GM19099 (cell line): ENCODE measurements around the gene EEFSEC.

Experiments used
- POLR2A ChIP-seq: IDR thresholded peaks from 3 replicates; pipeline ENCODE4 v1.6.1; 2011; ENCODE audit warnings: low read depth; ENCODE audit not compliant: insufficient read length; ENCODE audit errors: extremely low read depth

Gene EEFSEC

DNA sequence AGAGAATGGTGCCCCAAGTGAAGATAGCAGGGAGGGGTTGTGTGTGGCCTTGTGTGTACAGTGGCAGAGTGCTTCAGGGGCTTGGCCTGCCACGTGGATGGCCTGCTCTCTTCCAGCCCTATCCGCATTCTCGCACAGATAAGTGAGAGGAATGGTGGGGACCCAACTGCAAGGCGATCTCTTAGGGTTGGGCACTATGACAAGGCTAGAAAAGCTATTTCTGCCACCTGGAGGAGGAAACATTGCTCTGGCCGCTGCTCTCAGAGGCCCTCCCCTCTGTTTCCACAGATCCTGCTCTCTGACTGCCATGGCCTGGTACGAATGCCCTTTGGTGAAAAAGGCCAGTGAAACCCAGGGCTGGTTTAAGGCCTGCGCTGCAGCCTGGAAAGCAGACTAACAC, 20.6 kb downstream of the EEFSEC start:
- no peak for TF ChIP-seq POLR2A

DNA sequence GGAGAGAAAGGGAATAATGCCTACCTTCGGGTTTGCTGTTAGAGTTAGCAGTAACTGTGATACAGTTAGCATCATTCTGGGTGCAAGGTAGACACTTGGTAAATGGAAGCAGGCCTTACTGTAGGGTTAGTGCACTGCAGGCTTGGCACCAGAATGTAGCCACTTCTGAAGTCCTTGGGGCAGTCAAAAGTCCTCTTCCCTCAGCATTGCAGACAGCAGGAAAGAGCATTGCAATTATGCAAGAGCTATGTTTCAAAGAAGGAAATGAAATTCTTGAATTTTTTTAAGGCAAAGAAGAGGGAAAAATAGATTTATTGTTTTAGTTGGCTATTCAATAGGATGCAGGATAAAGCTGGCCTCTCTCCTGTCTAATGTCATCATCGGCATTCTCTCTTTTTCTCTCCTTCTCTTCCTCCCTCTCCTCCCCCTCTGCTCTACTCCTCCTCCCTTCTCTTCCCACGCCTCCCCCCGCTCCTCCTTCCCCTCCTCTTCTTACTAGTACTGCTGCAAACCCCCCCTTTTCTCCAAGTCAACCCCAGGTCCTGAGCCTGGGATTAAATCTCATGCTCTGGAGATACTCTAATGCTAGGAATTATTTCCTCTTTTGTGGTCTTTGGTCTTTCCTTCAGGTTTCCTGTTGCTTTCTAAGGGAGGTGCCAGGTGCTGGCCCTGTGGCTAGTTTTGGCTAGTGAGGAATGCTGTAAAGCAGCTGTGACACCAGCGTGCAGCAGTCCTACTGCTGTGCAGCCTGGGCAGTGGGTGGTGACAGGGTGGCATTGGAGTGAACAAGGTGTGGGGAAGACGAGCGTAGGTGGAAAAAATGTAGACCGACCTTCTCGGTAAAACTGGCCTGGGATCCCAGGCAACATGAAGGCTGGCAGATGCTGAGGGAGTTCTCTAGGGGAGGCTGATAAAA, 21.7 kb downstream of the EEFSEC start:
- no peak for TF ChIP-seq POLR2A

GRCh38 chr3:128175768-128176167, 22.5 kb downstream of the EEFSEC start:
- TF ChIP-seq POLR2A = no peak

DNA sequence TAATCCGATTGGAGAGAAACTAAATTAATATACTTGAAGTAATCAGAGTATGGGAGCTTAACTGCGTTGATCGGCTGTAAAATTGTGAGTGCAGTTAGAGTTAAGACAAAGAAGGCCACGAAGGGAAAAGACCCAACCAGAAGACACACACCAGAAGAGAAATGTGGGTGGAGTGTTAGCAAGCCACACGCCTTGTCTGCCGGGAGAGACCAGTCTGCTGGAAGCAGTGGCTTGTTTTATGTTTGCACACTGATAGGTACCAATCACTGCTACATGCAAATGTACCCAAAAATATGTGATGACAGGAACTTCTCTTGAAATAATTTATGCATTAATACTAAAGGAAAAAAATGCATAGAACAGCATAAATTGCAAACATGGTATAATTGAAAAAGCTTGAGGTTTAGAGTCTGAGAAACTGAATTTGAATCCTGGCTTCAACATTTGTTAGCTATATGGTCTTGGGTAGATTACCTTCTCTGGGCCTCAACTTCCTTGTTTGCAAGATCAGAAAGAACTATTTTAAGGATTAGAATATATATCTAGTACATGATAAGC, 23.1 kb downstream of the EEFSEC start:
- TF ChIP-seq POLR2A = no peak

DNA sequence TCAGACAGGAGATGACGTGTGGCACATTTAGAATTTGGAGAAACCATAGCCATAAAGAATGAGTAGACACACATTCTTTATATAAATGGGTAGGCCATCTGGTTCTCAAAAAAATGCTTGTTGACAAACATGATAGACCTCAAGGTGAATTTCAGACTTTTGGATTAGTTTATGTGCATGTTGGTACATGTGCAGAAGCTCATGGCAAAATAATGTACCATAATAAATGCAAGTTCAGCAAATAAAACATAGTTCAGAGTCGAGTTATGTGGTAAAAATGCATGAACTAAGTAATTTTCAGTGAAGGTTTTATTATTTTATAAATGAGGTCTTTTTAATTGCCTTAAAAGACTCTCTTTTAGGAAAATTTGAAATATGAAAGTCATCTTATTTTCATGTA, 24.6 kb downstream of the EEFSEC start:
- TF ChIP-seq POLR2A = no peak

DNA sequence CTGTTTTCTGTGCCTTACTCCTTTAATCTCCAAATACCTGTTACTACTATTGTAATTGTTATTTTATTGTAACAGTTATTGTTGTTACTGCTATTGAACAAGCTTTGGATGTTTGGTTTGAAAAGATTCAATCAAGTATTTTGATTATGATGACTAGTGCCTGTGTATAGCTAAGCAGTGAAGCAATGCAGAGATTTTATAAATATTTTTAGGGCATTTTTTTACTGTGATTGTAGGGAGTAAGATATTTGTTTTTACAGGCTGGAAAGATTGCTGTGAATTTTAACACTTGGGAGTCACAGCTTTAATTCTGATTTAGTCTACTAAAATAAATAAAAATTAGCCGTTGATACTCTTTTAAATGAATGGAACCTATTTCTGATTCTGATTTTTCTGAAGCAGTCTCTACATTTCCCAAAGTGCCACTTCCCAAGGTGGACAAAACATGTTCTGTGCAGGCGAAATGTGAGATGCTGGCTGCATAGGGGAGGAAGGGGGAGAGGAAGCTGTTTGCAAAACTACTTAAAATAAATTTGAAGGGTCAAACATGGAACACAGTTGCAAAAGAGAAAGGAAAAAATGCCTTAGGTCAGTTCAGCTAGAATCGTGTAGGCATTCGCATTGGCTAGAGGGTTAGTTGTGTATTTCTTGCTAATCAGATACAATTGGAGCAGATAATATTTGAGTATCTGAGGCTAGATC, 25.7 kb downstream of the EEFSEC start:
- TF ChIP-seq POLR2A = no peak

DNA sequence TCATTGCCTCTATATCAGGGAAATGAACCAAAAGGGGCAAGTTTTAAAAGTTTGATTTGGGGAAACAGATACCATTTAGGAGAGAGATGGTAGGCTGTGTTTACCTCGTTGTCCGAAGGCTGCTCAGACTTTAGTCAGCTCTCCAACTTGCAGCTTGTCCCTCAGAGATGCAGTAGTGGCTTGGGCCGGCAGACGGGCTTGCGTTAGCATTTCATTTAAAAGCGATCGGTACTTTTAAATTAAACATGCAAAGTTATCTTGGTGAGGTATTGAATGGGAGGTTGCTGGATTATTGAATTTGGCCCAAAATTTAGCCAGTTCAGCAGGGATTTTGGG, 26.2 kb downstream of the EEFSEC start:
- TF ChIP-seq POLR2A = no peak

DNA sequence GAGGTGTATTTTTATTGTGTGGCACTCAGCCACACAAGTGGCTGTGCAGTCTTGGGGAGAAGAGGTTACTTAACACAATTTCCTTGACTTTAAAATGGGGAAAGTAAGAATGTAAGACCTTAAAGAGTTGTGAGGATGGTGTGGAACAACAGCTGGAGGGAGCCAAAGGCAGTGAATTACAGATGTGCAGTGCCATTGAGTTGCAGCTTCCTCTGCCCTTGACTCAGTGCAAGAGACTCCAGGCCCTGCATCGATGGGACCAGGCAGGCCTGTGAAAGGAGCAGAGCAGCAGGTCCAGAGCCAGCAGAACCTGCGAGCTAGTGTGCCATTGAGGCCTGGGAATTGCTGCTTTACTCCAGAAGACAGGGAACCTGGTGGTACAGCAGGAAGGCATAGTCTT, 27.2 kb downstream of the EEFSEC start:
- no peak for TF ChIP-seq POLR2A

GRCh38 chr3:128180913-128181312, 27.6 kb downstream of the EEFSEC start:
- TF ChIP-seq POLR2A = no peak

- no peak for TF ChIP-seq POLR2A
These were observed 29.4 kb downstream of the EEFSEC start for GRCh38 chr3:128182656-128183055.

DNA sequence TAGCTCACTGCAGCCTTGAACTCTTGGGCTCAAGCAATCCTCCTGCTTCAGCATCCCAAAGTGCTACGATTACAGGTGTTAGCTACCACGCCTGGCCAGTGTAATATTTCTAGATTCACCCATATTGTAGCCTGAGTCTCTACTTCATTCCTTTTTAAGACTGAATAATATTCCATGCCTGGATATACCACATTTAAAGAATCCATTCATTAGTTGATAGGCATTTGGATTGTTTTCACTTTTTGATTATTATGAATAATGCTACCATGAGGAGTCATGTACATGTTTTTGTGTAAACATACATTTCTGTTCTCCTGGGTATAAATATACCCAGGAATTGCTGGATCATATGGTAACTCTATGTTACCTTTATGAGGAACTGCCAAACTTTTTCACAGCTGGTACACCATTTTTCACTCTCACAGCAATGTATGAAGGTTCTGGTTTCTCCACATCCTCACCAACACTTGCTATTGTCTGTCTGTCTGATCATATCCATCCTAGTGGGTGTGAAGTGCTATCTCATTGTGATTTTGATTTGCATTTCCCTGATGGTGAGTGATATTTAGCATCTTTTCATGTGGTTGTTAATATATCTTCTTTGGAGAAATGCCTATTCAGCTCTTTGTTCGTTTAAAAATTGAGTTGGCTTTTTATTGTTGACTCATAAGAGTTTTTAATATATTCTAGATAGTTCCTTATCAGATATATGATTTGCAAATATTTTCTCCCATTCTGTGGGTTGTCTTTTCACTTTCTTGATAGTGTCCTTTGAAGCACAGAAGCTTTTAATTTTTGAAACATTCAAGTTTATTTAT, 32.6 kb downstream of the EEFSEC start:
- TF ChIP-seq POLR2A = no peak

GRCh38 chr3:128187495-128187894, 34.2 kb downstream of the EEFSEC start:
- TF ChIP-seq POLR2A = no peak

GRCh38 chr3:128188326-128188725, 35.0 kb downstream of the EEFSEC start:
- no peak for TF ChIP-seq POLR2A

- TF ChIP-seq POLR2A = no peak
These were observed 35.7 kb downstream of the EEFSEC start for GRCh38 chr3:128188956-128189355.

GRCh38 chr3:128190501-128190900, 37.2 kb downstream of the EEFSEC start:
- no peak for TF ChIP-seq POLR2A
